Suppressor macrophage treated with lipopolysaccharide for 1 hour (primary cell): ENCODE results near the gene IFNA8.
"Not testable (repeated sequence)": the region's sequence is repeated elsewhere in the genome, so short reads cannot be mapped to it uniquely, and the experiment has no call there.

ENCODE experiments used
- DNase-seq, 3 donors: peaks; one replicate each; pipeline ENCODE4 v3.0.0-alpha.2; 2020 to 2022

The IFNA8 gene

GRCh38 chr9:21408817-21409216 lies at the start of gene IFNA8:
TSS of gene IFNA8 (plus strand) at chr9:21409117. CDS start at chr9:21409177, 60 bp downstream.
- no peak for DNase-seq

- DNase-seq = no peak
Observed at GRCh38 chr9:21362287-21362686, 46.6 kb upstream of the IFNA8 start.

- not testable (repeated sequence) for DNase-seq
Observed at GRCh38 chr9:21367169-21367568, 41.7 kb upstream of the IFNA8 start.

- peak in 1 of 3 donors; percentile 23 for DNase-seq
Observed at GRCh38 chr9:21367957-21368356, 41.0 kb upstream of the IFNA8 start, which contains the start of gene IFNA13. TSS of gene IFNA13 (minus strand) at chr9:21368057. CDS start at chr9:21368010, 47 bp downstream.

GRCh38 chr9:21371467-21371866 lies 37.5 kb upstream of the IFNA8 start:
- not testable (repeated sequence) for DNase-seq

- peak; percentile 75 to 93 (median 92) for DNase-seq
Observed at GRCh38 chr9:21381448-21382339, 27.2 kb upstream of the IFNA8 start.

- DNase-seq = no peak
Observed at GRCh38 chr9:21383627-21384026, 25.3 kb upstream of the IFNA8 start.

GRCh38 chr9:21385131-21385670 lies 23.7 kb upstream of the IFNA8 start, which contains the start of gene IFNA2:
TSS of gene IFNA2 (minus strand) at chr9:21385398. CDS start at chr9:21385329, 69 bp downstream.
- peak in 2 of 3 donors; percentile 46 to 47 for DNase-seq

- DNase-seq = peak; percentile 33 to 45 (median 35)
Observed at GRCh38 chr9:21392270-21392669, 16.6 kb upstream of the IFNA8 start.

- DNase-seq = peak; percentile 48 to 74 (median 62)
Observed at GRCh38 chr9:21395778-21396717, 12.9 kb upstream of the IFNA8 start.

GRCh38 chr9:21398955-21399489 lies 9.9 kb upstream of the IFNA8 start:
- DNase-seq = no peak

- peak; percentile 16 to 48 (median 21) for DNase-seq
Observed at GRCh38 chr9:21399956-21400355, 9.0 kb upstream of the IFNA8 start.

GRCh38 chr9:21402386-21403251 lies 6.3 kb upstream of the IFNA8 start:
- peak in 1 of 3 donors; percentile 51 for DNase-seq

GRCh38 chr9:21404146-21404545 lies 4.8 kb upstream of the IFNA8 start:
- no peak for DNase-seq

GRCh38 chr9:21412107-21412506 lies 3.2 kb downstream of the IFNA8 start:
- peak in 2 of 3 donors; percentile 9 to 37 for DNase-seq

GRCh38 chr9:21413151-21413550 lies 4.2 kb downstream of the IFNA8 start:
- DNase-seq = peak; percentile 73 to 74 (median 73)

- peak; percentile 26 to 33 (median 30) for DNase-seq
Observed at GRCh38 chr9:21413624-21414023, 4.7 kb downstream of the IFNA8 start.

- DNase-seq = no peak
Observed at GRCh38 chr9:21414220-21414940, 5.5 kb downstream of the IFNA8 start.

GRCh38 chr9:21415493-21416267 lies 6.8 kb downstream of the IFNA8 start:
- DNase-seq = no peak

GRCh38 chr9:21428235-21428634 lies 19.3 kb downstream of the IFNA8 start:
- DNase-seq = no peak
